DMS153 treated with DMSO at 0.1 percent for 48 hours (cell line): Measurements from ENCODE around the gene TRIM24.

Experiments used
- DNase-seq: peaks from one replicate; lab custom pipeline; 2025; ENCODE audit not compliant: unreplicated experiment; lab: John Stamatoyannopoulos, UW

The TRIM24 gene

DNA sequence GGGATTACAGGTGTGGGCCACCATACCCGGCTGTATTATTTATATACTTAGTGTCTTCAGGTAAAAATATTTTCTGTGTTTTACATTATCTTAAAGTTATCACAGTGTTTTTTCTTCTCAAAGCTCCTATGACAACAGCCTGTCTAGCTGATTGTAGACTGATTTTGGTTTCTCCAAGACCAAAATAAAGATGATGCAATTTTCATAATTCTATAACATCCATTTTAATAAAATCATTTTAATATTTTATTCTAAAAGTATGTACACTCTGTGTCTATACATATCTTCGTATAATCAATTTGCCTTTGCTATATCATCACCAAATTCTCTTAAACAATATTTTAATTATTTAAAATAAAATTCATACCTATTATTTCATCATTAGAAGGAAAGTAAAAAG is 108.6 kb downstream of the TRIM24 start:
- DNase-seq = no peak

DNA sequence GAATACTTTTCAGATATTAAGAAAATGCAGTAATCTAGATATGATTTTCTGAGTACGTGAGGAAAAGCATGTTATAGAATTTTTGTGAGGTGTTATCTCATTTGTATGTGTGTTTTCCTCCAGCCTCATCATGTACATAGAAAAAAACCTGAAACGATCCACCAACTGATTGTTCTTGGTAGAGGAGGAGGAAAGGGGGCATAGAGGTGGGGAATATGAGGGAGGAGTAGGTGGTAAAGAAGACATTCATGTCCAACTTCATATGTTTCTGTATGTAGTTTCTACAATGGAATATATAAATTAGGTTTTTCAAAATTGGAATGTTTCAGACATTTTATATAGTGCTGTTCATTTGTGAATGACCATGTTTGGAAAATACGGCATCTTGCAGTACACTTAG is 109.4 kb downstream of the TRIM24 start:
- DNase-seq = no peak

DNA sequence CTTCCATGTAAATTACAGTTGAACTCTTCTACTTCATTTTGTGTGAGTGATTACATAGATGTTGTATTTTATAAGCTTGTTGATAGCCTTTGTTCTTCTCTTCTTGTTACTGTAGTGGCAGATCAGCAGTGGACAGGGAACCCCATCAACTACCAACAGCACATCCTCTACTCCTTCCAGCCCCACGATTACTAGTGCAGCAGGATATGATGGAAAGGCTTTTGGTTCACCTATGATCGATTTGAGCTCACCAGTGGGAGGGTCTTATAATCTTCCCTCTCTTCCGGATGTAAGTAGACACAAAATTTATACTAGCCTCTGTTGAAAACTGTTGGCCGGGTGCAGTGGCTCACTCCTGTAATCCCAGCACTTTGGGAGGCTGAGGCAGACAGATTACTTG is 110.7 kb downstream of the TRIM24 start:
- DNase-seq = no peak

DNA sequence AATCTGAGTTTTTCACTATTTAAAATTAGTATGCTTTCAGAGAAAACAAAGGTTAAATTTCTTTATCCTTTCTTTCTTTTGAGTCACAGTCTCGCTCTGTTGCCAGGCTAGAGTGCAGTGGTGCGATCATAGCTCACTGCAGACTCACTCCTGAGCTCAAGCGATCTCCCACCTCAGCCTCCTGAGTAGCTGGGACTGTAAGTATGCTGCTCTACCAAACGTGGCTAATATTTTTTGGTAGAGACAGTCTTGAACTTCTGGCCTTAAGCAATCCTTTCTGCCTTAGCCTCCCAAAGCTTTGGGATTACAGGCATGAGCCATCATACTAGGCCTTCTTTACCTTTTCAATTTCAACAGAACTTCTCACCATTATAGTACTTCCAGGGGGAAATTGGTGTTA is 113.7 kb downstream of the TRIM24 start:
- no peak for DNase-seq

DNA sequence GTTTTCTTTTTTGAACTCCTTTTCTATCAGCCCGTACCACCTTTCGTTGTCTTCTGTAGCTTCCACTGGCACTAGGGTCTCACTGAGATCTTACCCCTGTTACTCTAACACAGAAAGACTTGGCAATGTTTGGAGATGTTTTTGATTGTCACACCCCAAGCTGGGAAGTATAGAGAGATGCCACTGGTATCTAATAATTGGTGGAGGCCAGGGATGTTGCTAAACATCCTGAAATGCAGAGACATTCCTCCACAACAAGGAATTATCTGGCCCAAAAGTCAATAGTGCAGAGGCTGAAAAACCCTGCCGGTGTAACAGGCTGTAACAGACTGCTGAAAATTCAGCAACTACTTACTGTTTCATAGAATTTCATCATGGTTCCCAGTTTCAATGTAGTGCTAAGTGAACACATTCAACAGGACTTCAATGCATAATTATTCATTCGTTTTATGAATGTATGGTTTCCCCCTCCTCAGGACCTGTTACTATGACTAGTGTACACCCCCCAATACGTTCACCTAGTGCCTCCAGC is 115.9 kb downstream of the TRIM24 start:
- DNase-seq = no peak

DNA sequence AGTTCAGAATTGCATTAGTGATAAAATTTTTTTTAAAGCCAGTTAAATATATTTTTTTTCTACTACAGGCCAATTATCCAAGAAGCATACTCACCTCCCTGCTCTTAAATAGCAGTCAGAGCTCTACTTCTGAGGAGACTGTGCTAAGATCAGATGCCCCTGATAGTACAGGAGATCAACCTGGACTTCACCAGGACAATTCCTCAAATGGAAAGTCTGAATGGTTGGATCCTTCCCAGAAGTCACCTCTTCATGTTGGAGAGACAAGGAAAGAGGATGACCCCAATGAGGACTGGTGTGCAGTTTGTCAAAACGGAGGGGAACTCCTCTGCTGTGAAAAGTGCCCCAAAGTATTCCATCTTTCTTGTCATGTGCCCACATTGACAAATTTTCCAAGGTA is 119.1 kb downstream of the TRIM24 start:
- no peak for DNase-seq

DNA sequence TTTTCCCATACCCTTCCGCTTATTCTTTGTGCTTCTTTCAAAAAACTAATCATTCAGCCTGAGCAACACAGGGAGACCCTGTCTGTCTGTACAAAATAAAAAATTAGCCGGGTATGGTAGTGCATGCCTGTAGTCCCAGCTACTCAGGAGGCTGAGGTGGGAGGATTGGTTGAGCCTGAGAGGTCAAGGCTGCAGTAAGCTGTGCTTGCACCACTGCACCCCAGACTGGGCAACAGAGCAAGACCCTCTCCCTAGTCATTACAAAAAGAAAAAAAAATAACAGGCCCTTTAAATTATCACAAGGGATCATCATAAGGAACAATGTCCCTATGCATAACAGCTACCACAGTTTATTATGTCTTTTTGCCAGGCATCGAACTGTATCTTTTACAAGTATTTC is 119.6 kb downstream of the TRIM24 start:
- no peak for DNase-seq

DNA sequence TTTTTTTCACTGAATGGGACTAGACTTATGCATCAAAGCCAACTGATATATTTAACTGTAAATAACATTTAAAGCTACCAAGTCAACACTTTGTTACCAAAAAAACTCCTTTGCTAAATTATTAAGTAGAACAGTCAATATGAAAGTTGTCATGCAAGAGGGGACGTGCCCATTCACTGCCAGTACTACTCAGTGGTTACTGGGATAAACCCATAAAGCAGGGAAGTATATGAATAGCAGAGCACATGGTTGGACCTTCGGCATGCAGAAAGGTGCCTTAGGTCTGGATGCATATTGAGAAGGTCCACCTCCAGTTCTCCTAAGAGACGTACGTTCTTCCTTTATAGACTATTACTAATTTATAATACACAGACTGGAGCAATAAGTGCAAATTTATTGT is 121.0 kb downstream of the TRIM24 start:
- no peak for DNase-seq

DNA sequence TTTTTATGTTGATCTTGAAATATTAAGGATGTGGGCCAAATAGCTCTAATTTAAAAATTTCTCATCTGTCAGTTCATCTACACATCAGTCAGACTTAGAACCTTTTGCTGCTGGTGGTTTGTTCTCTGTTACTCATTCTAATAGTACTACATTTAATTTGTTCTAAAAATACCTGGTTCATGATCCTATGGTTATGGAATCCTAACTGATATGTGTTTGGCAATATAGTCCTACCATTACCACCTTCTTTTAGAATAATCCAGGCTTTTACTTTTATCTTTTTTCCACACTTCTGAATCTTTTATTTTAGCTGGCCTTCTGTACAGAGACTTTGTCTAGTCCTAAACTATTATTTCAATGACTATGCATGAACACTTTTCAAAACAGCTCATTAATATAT is 124.2 kb downstream of the TRIM24 start:
- DNase-seq = no peak

DNA sequence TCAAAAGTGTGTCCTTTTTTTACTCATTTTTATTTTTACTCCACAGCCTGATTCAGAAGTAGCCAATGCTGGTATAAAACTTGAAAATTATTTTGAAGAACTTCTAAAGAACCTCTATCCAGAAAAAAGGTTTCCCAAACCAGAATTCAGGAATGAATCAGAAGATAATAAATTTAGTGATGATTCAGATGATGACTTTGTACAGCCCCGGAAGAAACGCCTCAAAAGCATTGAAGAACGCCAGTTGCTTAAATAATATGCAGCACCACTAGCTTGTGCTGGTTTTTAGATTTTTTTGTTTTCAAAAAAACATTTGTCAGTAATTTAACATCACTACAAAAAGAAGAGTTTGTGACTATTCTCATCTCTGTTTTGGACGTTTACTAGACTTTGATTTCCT is 124.6 kb downstream of the TRIM24 start:
- no peak for DNase-seq

DNA sequence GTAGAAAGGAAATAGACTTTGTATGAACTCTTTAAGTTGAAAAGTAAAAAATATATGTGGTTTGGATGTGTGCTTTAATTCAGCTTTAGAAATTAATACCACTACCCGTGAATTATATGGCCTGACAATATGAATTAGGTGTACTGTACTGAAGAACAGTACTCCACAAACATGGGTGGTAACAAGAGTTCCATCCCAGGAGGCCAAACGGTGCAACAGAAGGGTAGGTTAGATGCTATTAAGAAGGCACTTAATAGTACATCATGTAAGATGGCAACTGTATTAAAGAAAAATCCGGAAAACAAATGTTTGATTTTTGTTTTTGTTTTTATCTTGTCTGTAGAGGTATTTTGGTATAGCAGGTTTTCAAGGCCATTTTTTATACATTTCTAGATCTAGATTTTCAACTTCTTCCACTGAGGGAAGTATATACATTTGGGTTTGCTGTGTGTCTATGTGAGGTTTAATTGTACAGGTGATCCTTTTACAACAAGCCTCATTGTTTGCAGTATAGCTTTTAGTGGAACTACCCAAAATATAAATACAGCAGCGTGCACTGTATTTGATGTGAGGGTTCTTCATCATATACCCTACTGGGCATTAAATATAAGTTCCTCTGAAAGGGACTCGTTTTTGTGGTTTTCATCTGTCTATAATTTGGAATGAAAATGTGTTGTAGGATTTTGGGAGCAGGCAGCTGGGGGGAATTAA is 125.4 kb downstream of the TRIM24 start:
- DNase-seq = no peak

DNA sequence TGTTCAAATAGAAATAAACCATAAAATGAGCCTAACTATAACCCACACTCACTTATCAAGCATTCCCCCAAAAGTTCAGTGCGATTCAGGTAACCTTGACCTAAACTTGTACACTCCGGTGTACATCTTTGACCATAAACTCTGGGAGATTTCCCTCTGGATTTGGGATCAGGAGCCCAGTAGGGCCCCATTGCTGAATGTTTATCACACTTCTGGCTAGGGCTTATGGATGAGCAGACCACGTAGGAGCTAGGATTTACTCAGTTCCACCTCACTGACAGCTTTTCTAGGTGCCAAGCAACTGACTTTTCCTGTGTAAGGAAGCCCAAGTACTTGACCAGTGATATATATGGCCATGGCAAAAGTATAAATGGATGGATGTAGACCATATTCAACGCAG is 127.4 kb downstream of the TRIM24 start:
- no peak for DNase-seq

DNA sequence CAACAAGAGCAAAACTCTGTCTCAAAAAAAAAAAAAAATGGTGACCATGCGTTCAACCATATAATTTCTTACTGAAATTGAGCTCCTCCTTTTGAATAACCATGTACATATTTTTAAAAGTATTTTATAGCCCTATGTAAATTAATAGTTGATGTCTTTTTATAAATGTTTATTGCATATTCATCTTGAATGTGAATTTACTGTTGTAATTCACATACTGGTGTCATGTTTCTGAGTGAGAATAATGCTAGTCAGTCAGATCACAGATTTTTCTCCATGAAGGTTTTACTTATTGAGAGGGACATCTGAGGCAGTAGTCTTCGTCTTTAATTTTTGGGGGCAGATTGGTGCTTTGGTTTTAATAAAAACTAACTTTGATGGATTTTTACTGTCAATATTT is 128.9 kb downstream of the TRIM24 start:
- no peak for DNase-seq

DNA sequence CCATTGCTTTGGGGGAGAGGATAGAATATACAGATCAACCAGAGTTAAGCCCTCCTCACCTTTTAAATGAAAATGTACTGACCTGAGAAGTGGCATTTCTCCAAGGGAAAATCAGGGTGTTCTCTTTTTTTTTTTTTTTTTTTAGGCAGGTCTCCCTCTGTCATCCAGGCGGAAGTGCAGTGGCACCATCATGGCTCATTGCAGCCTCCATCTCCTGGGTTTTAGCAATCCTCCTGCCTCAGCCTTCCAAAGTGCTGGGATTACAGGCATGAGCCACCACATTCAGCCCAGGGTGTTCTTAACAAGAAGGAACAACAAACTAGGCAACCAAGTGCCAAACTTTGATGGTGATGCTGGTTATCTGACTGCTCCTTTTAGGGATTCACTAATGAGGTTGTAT is 130.1 kb downstream of the TRIM24 start:
- no peak for DNase-seq

DNA sequence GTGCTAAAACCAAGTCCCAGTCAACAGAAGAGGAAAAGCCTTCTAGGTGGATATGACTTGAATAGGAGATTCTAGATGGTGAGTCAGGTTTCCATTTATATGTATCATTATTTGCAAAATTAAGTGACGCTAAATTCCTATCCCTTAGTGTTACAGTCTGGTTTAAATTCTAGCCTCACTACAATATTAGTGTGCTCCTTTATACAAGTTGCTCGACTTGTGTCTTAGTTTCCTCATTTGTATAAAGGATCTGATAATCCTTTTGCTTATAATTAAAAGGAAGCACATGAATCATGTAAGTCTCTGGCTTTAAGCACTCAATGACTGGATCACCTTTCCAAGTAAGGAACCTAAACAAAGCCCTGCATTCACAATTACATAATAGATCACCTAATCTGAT is 135.4 kb downstream of the TRIM24 start:
- DNase-seq = no peak

DNA sequence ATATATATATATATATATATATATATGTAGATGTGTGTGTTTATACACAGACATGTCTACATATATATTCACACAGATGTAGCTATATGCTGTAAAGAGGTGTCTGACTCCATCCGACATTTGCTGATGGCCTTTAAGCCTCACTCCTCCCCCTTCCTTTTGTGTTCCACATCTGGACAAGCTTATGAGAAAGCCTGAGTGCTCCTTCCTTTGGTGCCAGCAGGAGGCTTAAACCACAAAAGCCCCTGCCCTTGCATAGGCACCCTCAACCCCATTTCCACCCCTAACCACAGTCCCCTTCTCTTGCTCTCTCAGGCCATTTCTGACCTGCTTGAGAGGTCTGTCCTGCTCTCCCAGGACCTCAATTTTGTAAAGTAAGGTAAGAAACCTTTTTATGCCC is 142.4 kb downstream of the TRIM24 start:
- DNase-seq = no peak

DNA sequence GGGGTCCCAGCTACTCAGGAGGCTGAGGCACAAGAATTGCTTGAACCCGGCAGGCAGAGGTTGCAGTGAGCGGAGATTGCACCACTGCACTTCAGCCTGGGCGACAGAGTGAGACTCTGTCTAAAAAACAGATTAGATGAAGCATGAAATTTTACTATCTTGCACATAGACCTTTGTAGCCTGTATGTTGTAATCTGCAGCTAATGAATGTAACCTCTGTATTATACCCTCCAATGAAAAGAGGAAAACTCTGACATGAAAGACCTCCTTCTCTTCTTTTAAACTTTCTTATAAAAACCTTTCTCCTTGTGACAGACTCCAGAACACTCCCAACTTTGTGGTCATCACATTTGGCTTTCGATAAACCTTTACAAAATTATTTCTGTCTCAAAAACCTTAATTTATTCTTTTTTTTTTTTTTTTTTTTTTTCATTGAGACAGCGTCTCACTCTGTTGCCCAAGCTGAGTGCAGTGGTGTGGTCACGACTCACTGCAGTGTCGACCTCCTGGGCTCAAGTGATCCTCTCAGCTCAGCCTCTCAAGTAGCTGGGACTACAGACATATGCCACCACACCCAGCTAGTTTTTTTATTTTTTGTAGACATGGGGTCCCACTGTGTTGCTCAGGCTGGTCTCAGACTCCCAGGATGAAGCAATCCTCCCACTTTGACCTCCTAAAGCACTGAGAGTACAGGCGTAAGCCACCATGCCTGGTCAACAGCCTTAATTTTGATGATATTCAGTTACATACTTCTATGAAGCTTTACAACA is 143.7 kb downstream of the TRIM24 start:
- no peak for DNase-seq

DNA sequence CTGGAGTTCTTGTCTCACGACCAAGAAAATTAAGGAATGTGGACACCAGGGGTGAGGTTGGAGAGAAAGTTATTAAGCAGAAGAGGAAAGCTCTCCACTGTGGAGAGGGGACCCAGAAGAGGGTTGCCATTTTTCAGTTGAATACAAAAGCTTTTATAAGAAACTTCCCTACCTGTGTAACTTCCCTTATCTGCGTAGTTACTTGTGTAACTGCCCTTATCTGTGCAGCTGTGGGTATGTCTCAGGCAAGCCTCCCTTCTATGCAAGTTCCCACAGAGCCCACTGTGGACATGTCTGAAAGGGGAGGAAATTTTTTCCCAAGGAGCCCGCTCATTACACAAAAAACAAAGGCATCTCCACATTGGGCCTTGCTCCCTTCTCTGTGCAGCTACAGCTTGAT is 146.2 kb downstream of the TRIM24 start:
- DNase-seq = no peak

DNA sequence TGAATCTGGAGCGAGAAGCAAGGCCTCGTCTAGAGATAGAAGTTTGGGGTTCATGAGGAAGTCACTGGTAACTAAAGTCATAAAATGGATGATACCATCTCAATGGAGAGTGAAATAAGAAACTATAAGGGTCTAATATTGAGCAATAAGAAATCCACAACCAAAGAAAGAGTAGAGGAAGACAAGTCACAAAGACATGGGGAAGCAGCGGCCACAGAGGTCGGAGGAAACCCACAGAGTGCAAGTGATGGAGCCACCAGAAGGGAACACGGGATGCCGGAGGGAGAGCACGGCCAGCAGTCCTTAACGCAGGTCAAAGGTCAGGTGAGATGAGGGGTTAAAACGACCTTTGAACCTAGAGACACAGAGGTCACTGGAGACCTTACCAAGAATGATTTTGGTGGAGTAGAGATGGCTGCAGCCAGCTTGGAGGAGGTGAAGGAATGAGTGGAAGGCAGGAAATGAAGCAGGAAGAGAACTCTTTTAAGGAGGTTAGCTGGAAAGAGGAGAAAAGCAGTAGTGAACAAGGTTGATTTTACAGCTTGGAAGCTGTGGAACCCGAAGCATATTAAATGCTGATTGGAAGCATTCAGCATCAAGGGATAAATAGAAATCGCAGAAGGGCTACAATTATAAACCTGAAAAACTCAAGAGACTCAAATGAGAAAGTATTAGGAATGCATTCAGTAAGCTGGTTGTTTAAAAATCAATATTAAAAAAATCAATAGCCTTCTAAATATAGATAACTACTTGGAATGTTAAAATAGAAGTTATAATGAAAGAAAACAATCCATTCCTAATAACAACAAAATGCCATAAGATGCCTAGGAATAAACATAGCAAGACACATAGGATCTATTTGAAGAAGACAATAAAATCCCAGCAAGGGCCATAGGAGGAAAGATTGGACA is 147.4 kb downstream of the TRIM24 start:
- DNase-seq = no peak

DNA sequence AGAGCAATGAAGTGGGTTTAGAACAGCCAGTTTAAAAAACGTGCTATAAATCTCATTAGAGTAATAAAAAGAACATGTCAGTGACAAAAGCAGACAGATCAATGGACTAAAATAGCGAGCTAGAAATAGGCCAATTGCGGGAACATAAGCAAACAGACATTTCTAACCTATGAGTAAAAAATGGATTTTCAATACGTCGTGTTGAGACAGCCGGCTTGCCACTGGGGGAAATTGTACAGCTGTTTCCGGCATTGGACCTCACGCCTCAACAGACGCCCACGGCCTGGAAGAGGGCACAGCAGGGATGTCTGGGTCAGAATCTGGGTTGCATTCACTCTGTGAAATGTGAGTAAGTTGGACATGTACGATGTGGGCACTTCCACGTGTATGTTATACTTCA is 148.2 kb downstream of the TRIM24 start:
- no peak for DNase-seq

DNA sequence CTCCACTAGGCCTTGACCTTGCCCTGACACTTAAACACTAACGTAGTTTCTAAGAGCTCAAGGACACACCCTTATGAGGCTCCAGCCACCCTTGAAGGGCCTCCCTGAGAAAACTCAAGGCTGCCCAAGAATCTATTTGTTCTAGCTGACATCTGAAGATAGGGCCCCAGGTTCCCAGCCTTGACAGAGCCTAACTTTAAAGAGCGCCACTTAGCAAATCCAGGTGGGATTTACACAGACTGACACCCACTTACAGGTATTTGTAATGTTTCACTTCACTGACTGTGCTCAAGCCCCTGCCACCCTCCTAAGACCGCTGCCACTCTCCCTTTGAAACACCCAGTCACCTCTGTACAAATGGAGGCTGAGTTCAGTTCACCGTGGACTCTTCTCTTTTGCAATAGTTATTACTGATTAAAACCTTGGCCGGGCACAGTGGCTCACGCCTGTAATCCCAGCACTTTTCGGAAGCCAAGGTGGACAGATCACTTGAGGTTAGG is 150.7 kb downstream of the TRIM24 start:
- no peak for DNase-seq
